Measurements from ENCODE around the gene OSTF1. TPM values are rescaled to one million over a fixed set of nuclear protein-coding genes. Genes with fewer than 3 reads are reported as not detected.

OSTF1 gene
- total RNA-seq, 1 experiment from 2014 or later, result 26.5 TPM

DNA sequence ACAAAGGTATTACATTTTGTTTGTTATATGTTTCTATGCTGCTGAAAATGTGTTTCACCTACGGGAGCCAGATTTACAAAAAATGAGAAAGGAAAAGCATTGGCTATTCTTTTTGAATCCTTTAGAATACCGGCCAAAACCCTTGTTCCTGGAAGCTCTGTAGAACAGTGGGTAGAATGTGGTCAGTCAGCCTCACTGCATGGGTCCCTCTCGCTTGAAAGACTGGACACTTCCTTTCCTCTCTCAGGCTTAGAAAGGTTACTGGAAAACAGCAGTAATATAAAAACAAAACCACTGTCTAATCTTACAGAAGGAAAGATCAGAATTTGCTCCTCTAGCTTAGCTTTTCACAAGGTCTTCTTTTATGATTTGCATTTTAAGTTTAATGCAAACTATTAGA, 45.1 kb downstream of the OSTF1 start:
- BruUV-seq (replicated peaks), result no TSS peak
- Histone ChIP-seq H3K4me2 (ENCODE audit: low read length) (no peak overlapping the region), H3K4me1 (ENCODE audit: insufficient read depth, low read length) (no peaks in the 10 kb centered on the region), H4K20me1 (ENCODE audit: low read length) (no peaks in the 10 kb centered on the region), H3K9ac (ENCODE audit: low read length) (no peak overlapping the region), H3K27me3 (ENCODE audit: low read length) (no peaks in the 10 kb centered on the region), H3K4me3 (ENCODE audit: low read length) (no peak overlapping the region), H3F3A (ENCODE audit: low read length, unreplicated experiment) (no peaks in the 10 kb centered on the region), H3K79me2 (ENCODE audit: low read length) (no peaks in the 10 kb centered on the region), H3K36me3 (ENCODE audit: low read depth, low read length) (no peaks in the 10 kb centered on the region), H3K9me2 (replicated peaks; ENCODE audit: low read length) (no peaks in the 10 kb centered on the region), H3K27ac (ENCODE audit: low read length) (no peak overlapping the region), H2AFZ (ENCODE audit: low read length) (no peak overlapping the region), H3K9me3 (ENCODE audit: low read length) (no peaks in the 10 kb centered on the region)
- POLR2A ChIA-PET (ENCODE audit: unreplicated experiment), result no interaction called here
- CTCF ChIA-PET, result no interaction called here
- intact Hi-C loops (cut with micrococcal nuclease), result no loop called here
- ATAC-seq (no peak), DNase-seq (no peak)
- TF ChIP-seq CTCF (conservative IDR thresholded peaks at IDR 0.05; ENCODE audit: low read depth, low read length), result no peak
- TF ChIP-seq EZH2 (IDR thresholded peaks at IDR 0.05; ENCODE audit: low read length, unreplicated experiment), result no peak

DNA sequence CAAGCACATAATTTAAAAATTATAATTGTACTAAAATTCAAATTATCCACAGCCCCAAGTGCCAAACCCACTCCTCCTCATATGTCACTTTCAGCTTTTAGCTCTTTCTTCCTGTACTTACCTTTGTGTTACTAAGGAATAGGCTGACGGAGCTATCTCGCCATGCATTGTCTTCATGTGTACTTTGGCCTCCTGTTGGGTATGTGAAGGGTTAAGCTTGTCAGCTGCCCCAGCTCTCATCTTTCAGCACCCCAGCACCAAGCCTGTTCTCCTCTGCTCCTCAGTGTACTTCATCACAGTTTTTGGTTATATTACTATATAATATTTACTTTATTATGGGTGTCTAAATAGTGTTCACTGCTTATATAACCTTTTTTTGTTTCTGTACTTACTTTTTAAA, 46.2 kb downstream of the OSTF1 start:
- POLR2A ChIA-PET (ENCODE audit: unreplicated experiment), result interaction anchor here (0.7 kb wide), 1 partner anchor 48 kb away, joined by 7 read pairs; no protein-coding TSS in a partner anchor

More for the DNA sequence above, 46.2 kb downstream of the OSTF1 start:
- intact Hi-C loops (cut with micrococcal nuclease), result no loop called here
- no peak for DNase-seq
- no peak for ATAC-seq
- no peaks in the 10 kb centered on the region for H3K36me3 ChIP-seq (ENCODE audit: low read depth, low read length)
- no peak overlapping the region for H3K27ac ChIP-seq (ENCODE audit: low read length)
- H3K9ac ChIP-seq (ENCODE audit: low read length), result no peak overlapping the region
- no peaks in the 10 kb centered on the region for H3F3A ChIP-seq (ENCODE audit: low read length, unreplicated experiment)
- BruUV-seq (replicated peaks), result no TSS peak
- no peak for TF ChIP-seq EZH2phosphoT487 (IDR thresholded peaks at IDR 0.05; ENCODE audit: borderline replicate concordance, low read length)
- no peak for TF ChIP-seq CTCF (conservative IDR thresholded peaks at IDR 0.05; ENCODE audit: low read depth, low read length)
- H3K9me2 ChIP-seq (replicated peaks; ENCODE audit: low read length), result no peaks in the 10 kb centered on the region
- no peaks in the 10 kb centered on the region for H4K20me1 ChIP-seq (ENCODE audit: low read length)
- CTCF ChIA-PET, result no interaction called here
- no peaks in the 10 kb centered on the region for H3K9me3 ChIP-seq (ENCODE audit: low read length)
- no peaks in the 10 kb centered on the region for H3K4me1 ChIP-seq (ENCODE audit: insufficient read depth, low read length)
- H3K27me3 ChIP-seq (ENCODE audit: low read length), result no peaks in the 10 kb centered on the region
- no peak overlapping the region for H2AFZ ChIP-seq (ENCODE audit: low read length)
- H3K4me3 ChIP-seq (ENCODE audit: low read length), result no peak overlapping the region
- no peak overlapping the region for H3K4me2 ChIP-seq (ENCODE audit: low read length)
- H3K79me2 ChIP-seq (ENCODE audit: low read length), result no peaks in the 10 kb centered on the region

All from PC-3 (cell line).